ENCODE results near the gene SLC20A1. TPM values are rescaled to one million over a fixed set of nuclear protein-coding genes. Genes with fewer than 3 reads are reported as not detected.
A peak's percentile ranks its signal among the peaks of the same experiment; 100 is the strongest.

SLC20A1 gene
- total RNA-seq, 2 experiments from 2014 or later = 73.1 to 73.5 TPM

DNA sequence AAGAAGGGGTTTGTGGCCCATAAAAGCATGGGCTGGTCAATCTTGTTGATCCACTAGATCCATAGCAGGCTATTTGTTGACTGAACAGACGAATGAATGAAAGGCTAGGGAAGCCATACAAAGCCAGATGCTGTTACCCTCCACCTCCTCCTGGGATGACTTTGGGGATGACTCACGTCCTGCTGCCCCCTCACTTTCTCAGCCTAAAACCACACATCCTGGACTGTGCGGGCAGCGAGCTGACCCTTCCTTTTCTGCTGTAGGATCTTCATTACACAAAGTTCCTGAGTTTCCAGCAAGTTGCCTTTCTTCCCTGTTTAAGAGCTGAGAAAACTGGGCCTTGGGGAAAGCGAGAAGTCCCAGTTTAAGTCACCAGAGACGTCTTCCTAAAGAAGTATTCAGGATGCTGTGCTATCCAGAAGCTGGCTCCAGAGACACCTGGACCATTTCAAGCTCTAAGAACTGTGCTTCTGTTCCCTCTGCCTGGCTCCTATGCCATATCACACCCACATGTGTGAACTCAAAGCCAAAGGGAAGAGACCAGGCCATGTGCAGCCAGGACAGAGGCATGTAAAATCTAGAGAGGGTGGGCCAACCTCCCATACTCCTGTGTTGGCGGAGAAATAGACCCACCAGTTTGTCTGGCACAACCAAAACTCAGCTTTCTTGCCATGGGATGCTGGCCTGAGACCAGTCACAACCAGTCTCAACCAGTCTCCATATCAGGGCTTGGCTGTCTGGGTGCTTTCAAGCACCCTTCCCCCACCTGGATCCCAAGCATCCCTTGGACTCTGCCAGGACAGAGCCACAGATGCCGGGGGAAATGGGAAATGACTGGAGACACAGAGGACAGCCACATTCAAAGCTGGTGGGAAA lies 4.7 kb upstream of the SLC20A1 start:
- intact Hi-C loops (cut with micrococcal nuclease) = loop anchor here (1.0 kb wide), 1 partner anchor 10 kb away; no protein-coding TSS in a partner anchor
- CTCF ChIA-PET = interaction anchor here (0.6 to 9.3 kb wide), 3 partner anchors 11 to 87 kb away, joined by 3 to 152 read pairs (median 3); no protein-coding TSS in a partner anchor
- Mint-ChIP-seq H3K4me3 (no peak overlapping the region), H3K27me3 (ENCODE audit: low read depth) (no peaks in the 10 kb centered on the region), H3K27ac (no peak overlapping the region), H3K36me3 (ENCODE audit: low read depth) (no peaks in the 10 kb centered on the region), H3K9me3 (no peaks in the 10 kb centered on the region), H3K4me1 (ENCODE audit: low read depth) (peaks cover 36% of the 10 kb centered on the region)
- DNase-seq = no peak

- intact Hi-C loops (cut with micrococcal nuclease) = no loop called here
- peaks cover 2% of the 10 kb centered on the region for H3K36me3 Mint-ChIP-seq (ENCODE audit: low read depth)
- no peaks in the 10 kb centered on the region for H3K9me3 Mint-ChIP-seq
- no peak for DNase-seq
- CTCF ChIA-PET = interaction anchor here (0.6 to 9.3 kb wide), 3 partner anchors 12 to 86 kb away, joined by 3 to 152 read pairs (median 3); no protein-coding TSS in a partner anchor
- peaks cover 30% of the 10 kb centered on the region for H3K4me1 Mint-ChIP-seq (ENCODE audit: low read depth)
- no peak overlapping the region for H3K27ac Mint-ChIP-seq
- H3K27me3 Mint-ChIP-seq (ENCODE audit: low read depth) = no peaks in the 10 kb centered on the region
- no peak overlapping the region for H3K4me3 Mint-ChIP-seq
Observed at GRCh38 chr2:112641701-112642100, 4.0 kb upstream of the SLC20A1 start.

DNA sequence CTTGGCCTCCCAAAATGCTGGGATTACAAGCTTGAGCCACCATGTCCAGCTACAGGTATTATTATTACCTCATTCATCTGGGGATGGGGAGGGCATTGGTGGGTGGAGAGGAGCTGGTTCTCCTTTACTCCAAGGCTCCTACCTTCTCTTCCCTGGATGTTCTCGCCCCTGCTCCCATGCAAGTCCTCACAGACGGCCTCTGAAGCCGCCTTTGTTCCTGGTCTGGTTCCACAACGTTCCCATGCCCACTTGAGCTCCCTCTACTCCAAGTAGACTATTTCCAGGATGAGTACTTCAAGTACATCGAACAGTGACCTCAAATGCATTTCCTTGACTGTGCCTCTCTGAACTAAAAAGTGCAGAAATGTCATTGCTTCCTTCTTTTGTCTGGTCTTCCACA lies 3.2 kb upstream of the SLC20A1 start:
- CTCF ChIA-PET = interaction anchor here (0.8 to 9.3 kb wide), 3 partner anchors 13 to 65 kb away, joined by 3 to 152 read pairs (median 3); no protein-coding TSS in a partner anchor
- Mint-ChIP-seq H3K27ac (no peak overlapping the region), H3K36me3 (ENCODE audit: low read depth) (peaks cover 11% of the 10 kb centered on the region), H3K9me3 (no peaks in the 10 kb centered on the region), H3K4me3 (no peak overlapping the region), H3K27me3 (ENCODE audit: low read depth) (no peaks in the 10 kb centered on the region), H3K4me1 (ENCODE audit: low read depth) (peaks cover 34% of the 10 kb centered on the region)
- intact Hi-C loops (cut with micrococcal nuclease) = no loop called here
- no peak for DNase-seq

- peaks cover 38% of the 10 kb centered on the region for H3K4me1 Mint-ChIP-seq (ENCODE audit: low read depth)
- no peaks in the 10 kb centered on the region for H3K27me3 Mint-ChIP-seq (ENCODE audit: low read depth)
- DNase-seq = no peak
- intact Hi-C loops (cut with micrococcal nuclease) = no loop called here
- CTCF ChIA-PET = interaction anchor here (0.8 to 9.3 kb wide), 3 partner anchors 13 to 64 kb away, joined by 3 to 152 read pairs (median 3); no protein-coding TSS in a partner anchor
- H3K4me3 Mint-ChIP-seq = no peak overlapping the region
- no peak overlapping the region for H3K27ac Mint-ChIP-seq
- no peaks in the 10 kb centered on the region for H3K9me3 Mint-ChIP-seq
- peaks cover 15% of the 10 kb centered on the region for H3K36me3 Mint-ChIP-seq (ENCODE audit: low read depth)
Observed at GRCh38 chr2:112642966-112643365, 2.8 kb upstream of the SLC20A1 start.

DNA sequence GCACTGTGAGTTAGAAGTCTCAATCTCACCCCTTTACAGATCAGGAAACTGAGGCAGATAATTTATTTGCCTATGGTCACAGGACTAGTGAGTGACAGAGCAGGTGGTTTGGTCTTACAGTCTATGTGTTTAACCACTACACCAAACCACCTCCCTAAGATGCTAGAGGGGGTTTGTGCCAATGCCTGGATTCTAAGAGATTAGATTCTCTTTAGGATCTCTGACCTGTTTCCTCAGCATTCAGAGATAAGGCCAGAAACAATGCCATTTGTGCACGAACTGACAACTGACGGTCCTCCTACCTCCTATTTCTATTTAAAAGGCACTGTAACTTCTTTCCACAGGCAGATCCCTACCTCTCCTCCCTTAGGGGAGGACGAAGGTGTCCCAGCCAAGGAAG lies 2.3 kb upstream of the SLC20A1 start:
- Mint-ChIP-seq H3K9me3 (no peaks in the 10 kb centered on the region), H3K27me3 (ENCODE audit: low read depth) (no peaks in the 10 kb centered on the region), H3K36me3 (ENCODE audit: low read depth) (peaks cover 20% of the 10 kb centered on the region), H3K4me1 (ENCODE audit: low read depth) (peaks cover 43% of the 10 kb centered on the region), H3K4me3 (no peak overlapping the region), H3K27ac (no peak overlapping the region)
- intact Hi-C loops (cut with micrococcal nuclease) = no loop called here
- no peak for DNase-seq
- CTCF ChIA-PET = interaction anchor here (1.2 to 9.3 kb wide), 2 partner anchors 14 to 44 kb away, joined by 3 to 152 read pairs; no protein-coding TSS in a partner anchor

DNA sequence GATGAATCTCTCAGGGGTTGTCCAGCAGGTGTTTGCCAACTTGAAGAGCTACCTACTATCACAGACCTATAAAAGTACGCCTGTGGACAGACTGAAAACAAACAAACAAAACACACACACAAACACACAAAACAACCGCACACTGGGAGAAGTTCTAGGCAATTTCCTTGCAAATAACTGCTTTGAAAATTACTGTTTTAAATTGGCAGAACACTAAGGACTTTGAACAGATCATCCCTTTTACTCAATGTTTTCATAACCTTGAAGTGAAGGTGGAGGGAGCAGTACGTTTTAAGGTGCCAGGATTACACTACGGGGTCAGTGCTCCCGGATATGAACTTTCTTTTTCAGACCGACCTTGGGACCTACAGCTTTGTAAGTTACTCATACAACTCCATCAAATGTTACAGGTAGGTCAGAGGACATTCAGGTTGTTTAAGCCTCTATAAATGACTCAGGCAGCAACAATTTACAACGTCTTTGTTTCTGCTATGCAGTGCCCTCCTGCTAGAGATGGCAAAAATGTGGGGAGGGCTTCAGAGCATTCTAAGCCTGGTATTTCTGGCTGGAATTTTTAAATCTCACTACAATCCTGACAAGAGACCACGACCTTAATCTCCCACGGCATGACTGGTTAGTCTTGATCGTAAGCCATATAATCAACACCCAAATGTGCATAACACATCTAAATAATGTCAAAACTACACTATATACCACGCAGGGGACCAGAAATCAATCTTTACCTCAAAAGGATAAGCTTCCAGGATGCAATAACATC lies 1.4 kb upstream of the SLC20A1 start:
- Mint-ChIP-seq H3K4me3 (peak overlapping the region; percentile 89), H3K36me3 (ENCODE audit: low read depth) (peaks cover 29% of the 10 kb centered on the region), H3K27me3 (ENCODE audit: low read depth) (no peaks in the 10 kb centered on the region), H3K4me1 (ENCODE audit: low read depth) (peaks cover 52% of the 10 kb centered on the region), H3K9me3 (no peaks in the 10 kb centered on the region), H3K27ac (peak overlapping the region; percentile 83)
- CTCF ChIA-PET = interaction anchor here (1.5 to 9.3 kb wide), 4 partner anchors 15 to 81 kb away, joined by 3 to 152 read pairs (median 4); no protein-coding TSS in a partner anchor
- intact Hi-C loops (cut with micrococcal nuclease) = loop anchor here (2.0 kb wide), 1 partner anchor 590 kb away; the partner anchor contains the start of gene TMEM87B
- DNase-seq = no peak

DNA sequence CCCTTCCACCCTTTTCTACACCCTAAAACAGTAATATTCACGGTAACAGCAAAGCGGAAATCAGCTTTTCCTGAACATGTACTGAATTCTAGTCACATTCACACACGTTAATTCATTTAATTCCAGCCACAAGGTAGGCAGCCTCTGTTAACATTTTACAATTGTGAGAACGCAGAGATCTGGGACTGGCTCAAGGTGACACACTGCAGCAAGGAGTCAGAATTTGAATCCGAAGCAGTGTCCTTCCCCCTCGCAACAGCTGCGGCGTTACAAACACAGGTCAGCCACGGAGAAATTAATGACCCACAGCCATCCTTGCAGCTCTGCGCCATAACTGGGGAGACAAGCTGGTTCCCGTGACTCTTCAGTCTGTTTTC lies 818 bp upstream of the SLC20A1 start:
- peak overlapping the region; percentile 89 for H3K4me3 Mint-ChIP-seq
- H3K36me3 Mint-ChIP-seq (ENCODE audit: low read depth) = peaks cover 33% of the 10 kb centered on the region
- H3K9me3 Mint-ChIP-seq = no peaks in the 10 kb centered on the region
- H3K27ac Mint-ChIP-seq = peak overlapping the region; percentile 83
- CTCF ChIA-PET = interaction anchor here (1.5 to 9.3 kb wide), 4 partner anchors 15 to 81 kb away, joined by 3 to 152 read pairs (median 4); no protein-coding TSS in a partner anchor
- H3K27me3 Mint-ChIP-seq (ENCODE audit: low read depth) = no peaks in the 10 kb centered on the region
- H3K4me1 Mint-ChIP-seq (ENCODE audit: low read depth) = peaks cover 56% of the 10 kb centered on the region
- DNase-seq = no peak
- intact Hi-C loops (cut with micrococcal nuclease) = loop anchor here (1.0 to 5.0 kb wide), 11 partner anchors 14 to 590 kb away; partner anchors contain the start of genes CHCHD5, TMEM87B, TTL and ZC3H6

- Mint-ChIP-seq H3K36me3 (ENCODE audit: low read depth) (peaks cover 42% of the 10 kb centered on the region), H3K27me3 (ENCODE audit: low read depth) (no peaks in the 10 kb centered on the region), H3K27ac (peak overlapping the region; percentile 85), H3K4me1 (ENCODE audit: low read depth) (peaks cover 51% of the 10 kb centered on the region), H3K9me3 (no peaks in the 10 kb centered on the region), H3K4me3 (peak overlapping the region; percentile 99)
- CTCF ChIA-PET = interaction anchor here (0.6 to 9.3 kb wide), 6 partner anchors 9 to 80 kb away, joined by 3 to 152 read pairs (median 6); no protein-coding TSS in a partner anchor
- no peak for DNase-seq
- intact Hi-C loops (cut with micrococcal nuclease) = loop anchor here (1.0 to 5.0 kb wide), 4 partner anchors 104 to 521 kb away; partner anchors contain the start of genes POLR1B and TTL
Observed at GRCh38 chr2:112646102-112646719, 472 bp downstream of the SLC20A1 start.

GRCh38 chr2:112646791-112647689 lies 1.3 kb downstream of the SLC20A1 start:
- Mint-ChIP-seq H3K9me3 (no peaks in the 10 kb centered on the region), H3K36me3 (ENCODE audit: low read depth) (peaks cover 50% of the 10 kb centered on the region), H3K27ac (peak overlapping the region; percentile 89), H3K4me1 (ENCODE audit: low read depth) (peaks cover 59% of the 10 kb centered on the region), H3K4me3 (peak overlapping the region; percentile 99), H3K27me3 (ENCODE audit: low read depth) (no peaks in the 10 kb centered on the region)
- DNase-seq = no peak
- intact Hi-C loops (cut with micrococcal nuclease) = loop anchor here (1.0 to 5.0 kb wide), 4 partner anchors 105 to 520 kb away; partner anchors contain the start of genes POLR1B and TTL
- CTCF ChIA-PET = interaction anchor here (0.6 to 9.3 kb wide), 8 partner anchors 8 to 79 kb away, joined by 3 to 152 read pairs (median 4); no protein-coding TSS in a partner anchor

DNA sequence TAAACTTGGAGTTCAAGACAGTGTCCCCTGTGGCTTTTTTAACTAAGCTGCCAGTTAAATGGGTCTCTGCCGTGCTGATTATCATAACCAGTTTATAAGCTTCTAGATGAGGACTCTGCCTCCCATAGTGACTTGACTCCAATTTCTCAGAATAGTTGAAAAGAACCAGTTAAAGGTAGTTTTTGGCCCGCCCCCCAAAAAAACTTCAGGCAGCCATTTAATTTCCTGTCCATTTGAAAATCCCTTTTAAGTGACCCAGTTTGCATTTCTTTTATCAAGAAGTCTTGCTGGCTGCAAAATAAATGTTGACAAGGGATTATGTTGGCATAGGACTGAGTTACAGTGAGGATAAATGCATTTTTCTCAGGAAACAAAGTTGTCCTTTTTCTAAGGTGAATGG lies 2.3 kb downstream of the SLC20A1 start:
- Mint-ChIP-seq H3K4me1 (ENCODE audit: low read depth) (peaks cover 67% of the 10 kb centered on the region), H3K4me3 (peak overlapping the region; percentile 99), H3K27me3 (ENCODE audit: low read depth) (no peaks in the 10 kb centered on the region), H3K36me3 (ENCODE audit: low read depth) (peaks cover 55% of the 10 kb centered on the region), H3K9me3 (no peaks in the 10 kb centered on the region), H3K27ac (peak overlapping the region; percentile 89)
- DNase-seq = no peak
- intact Hi-C loops (cut with micrococcal nuclease) = loop anchor here (5.0 kb wide), 3 partner anchors 166 to 519 kb away; partner anchors contain the start of gene TTL
- CTCF ChIA-PET = interaction anchor here (1.0 to 9.3 kb wide), 5 partner anchors 13 to 78 kb away, joined by 3 to 152 read pairs (median 9); no protein-coding TSS in a partner anchor

Measured in activated naive CD4-positive, alpha-beta T cell treated with anti-CD3 and anti-CD28 coated beads for 36 hours (primary cell).